SK-N-SH (cell line): ENCODE measurements around the gene RFX4. TPM values are rescaled to one million over a fixed set of nuclear protein-coding genes. Genes with fewer than 3 reads are reported as not detected.

ENCODE experiments used
- CTCF ChIA-PET: fragments of 300-600, 350-600 bp; formaldehyde crosslinking; extraction: SDS; loops from one replicate; lab custom pipeline; 2021; lab: Yijun Ruan, JAX
- POLR2A ChIA-PET: fragments of 350-600 bp; sonication (Branson Sonifier 250); formaldehyde crosslinking; extraction: SDS; loops from one replicate; lab custom pipeline; 2020; ENCODE audit warnings: antibody characterized with exemption, inconsistent platforms; lab: Yijun Ruan, JAX
- DNase-seq: peaks from one replicate; pipeline ENCODE4 v3.0.0; 2012
- H2AFZ ChIP-seq: fragments of 200-600 bp; sonication (generic); 2 replicates; pipeline ENCODE4 v1.8.1; 2016; ENCODE audit warnings: antibody characterized with exemption, mild to moderate bottlenecking, low read depth
- H3F3A ChIP-seq: fragments of 200-600 bp; sonication (generic); replicated peaks from 2 replicates; pipeline ENCODE3; 2016; ENCODE audit warnings: antibody characterized with exemption, mild to moderate bottlenecking; ENCODE audit not compliant: insufficient read depth
- H3K27ac ChIP-seq, 2 experiments: fragments of 200-500 bp in 1 of 2; fragments of 200-600 bp in 1 of 2; sonication (Bioruptor generic) in 1 of 2; sonication (generic), shearing (Covaris generic) in 1 of 2; 2 replicates each; pipeline versions ENCODE4 v1.5.1 to v1.6.1; 2014 to 2016; ENCODE audit warnings: low read depth in 2 of 2, inconsistent platforms in 1 of 2, low read length in 1 of 2, mild to moderate bottlenecking in 1 of 2, mixed read lengths in 1 of 2
- H3K27me3 ChIP-seq: fragments of 200-600 bp; sonication (generic), shearing (Covaris generic); 2 replicates; pipeline ENCODE4 v1.6.1; 2016; ENCODE audit warnings: mixed run types; ENCODE audit not compliant: insufficient read depth
- H3K36me3 ChIP-seq, 2 experiments: fragments of 200-500 bp in 1 of 2; fragments of 200-600 bp in 1 of 2; sonication (Bioruptor generic) in 1 of 2; sonication (generic) in 1 of 2; replicated peaks in 1 of 2; 2 replicates each; pipeline versions ENCODE3 to v1.5.1; 2014 to 2016; ENCODE audit warnings: low read length in 1 of 2, mild to moderate bottlenecking in 1 of 2; ENCODE audit not compliant: insufficient read depth in 2 of 2, control insufficient read depth in 1 of 2
- H3K4me1 ChIP-seq, 2 experiments: fragments of 200-500 bp in 1 of 2; fragments of 200-600 bp in 1 of 2; sonication (Bioruptor generic) in 1 of 2; sonication (generic), shearing (Covaris generic) in 1 of 2; 2 replicates each; pipeline versions ENCODE4 v1.5.1 to v1.6.1; 2014 to 2016; ENCODE audit warnings: low read depth in 1 of 2, low read length in 1 of 2, mixed run types in 1 of 2; ENCODE audit not compliant: insufficient read depth in 2 of 2, control insufficient read depth in 1 of 2
- H3K4me2 ChIP-seq: fragments of 200-600 bp; sonication (generic), shearing (Covaris generic); 2 replicates; pipeline ENCODE4 v1.6.1; 2017; ENCODE audit warnings: mixed run types
- H3K4me3 ChIP-seq, 2 experiments: fragments of 200-500 bp in 1 of 2; fragments of 200-600 bp in 1 of 2; sonication (Bioruptor generic) in 1 of 2; sonication (generic), shearing (Covaris generic) in 1 of 2; 2 replicates each; pipeline versions ENCODE4 v1.5.1 to v1.8.1; 2014 to 2016; ENCODE audit warnings: low read depth in 2 of 2, inconsistent platforms in 1 of 2, low read length in 1 of 2, mild to moderate bottlenecking in 1 of 2, mixed read lengths in 1 of 2, moderate library complexity in 1 of 2
- H3K79me2 ChIP-seq: fragments of 200-600 bp; sonication (generic); 2 replicates; pipeline ENCODE4 v1.8.1; 2017; ENCODE audit warnings: mild to moderate bottlenecking; ENCODE audit not compliant: insufficient read depth
- H3K9ac ChIP-seq: fragments of 200-600 bp; sonication (generic); 2 replicates; pipeline ENCODE4 v1.6.1; 2017; ENCODE audit warnings: mixed run types
- H3K9me2 ChIP-seq: fragments of 200-600 bp; sonication (generic); 2 replicates; pipeline ENCODE4 v1.6.1; 2017; ENCODE audit warnings: mixed run types
- H3K9me3 ChIP-seq: fragments of 200-600 bp; sonication (generic); 2 replicates; pipeline ENCODE4 v1.6.1; 2017; ENCODE audit warnings: mixed run types, mild to moderate bottlenecking, moderate library complexity
- H4K20me1 ChIP-seq: fragments of 200-600 bp; sonication (generic); 2 replicates; pipeline ENCODE4 v1.6.1; 2017; ENCODE audit warnings: mild to moderate bottlenecking, mixed run types; ENCODE audit not compliant: insufficient read depth
- EP300 ChIP-seq, 2 experiments: IDR thresholded peaks; 2 replicates each; pipeline versions ENCODE4 v1.4.0 to v1.6.1; 2012; ENCODE audit warnings: borderline replicate concordance in 1 of 2, low read depth in 1 of 2, low read length in 1 of 2
- EZH2phosphoT487 ChIP-seq: fragments of 200-600 bp; sonication (generic); IDR thresholded peaks from 2 replicates; pipeline ENCODE4 v1.6.1; 2017; ENCODE audit warnings: low read depth, mixed run types, mild to moderate bottlenecking, antibody characterized with exemption, moderate library complexity, borderline replicate concordance
- FOXJ3 ChIP-seq: sonication (generic); formaldehyde crosslinking; IDR thresholded peaks from 2 replicates; pipeline ENCODE4 v1.5.1; 2020; ENCODE audit warnings: mild to moderate bottlenecking, missing genetic modification reagents
- FOXM1 ChIP-seq: IDR thresholded peaks from 2 replicates; pipeline ENCODE4 v1.4.0; 2012; ENCODE audit warnings: low read depth, mild to moderate bottlenecking
- JUND ChIP-seq: IDR thresholded peaks from 2 replicates; pipeline ENCODE4 v1.4.0; 2012
- MEF2A ChIP-seq: IDR thresholded peaks from 2 replicates; pipeline ENCODE4 v1.4.0; 2012; ENCODE audit warnings: low read depth, borderline replicate concordance
- MXI1 ChIP-seq: IDR thresholded peaks from 2 replicates; pipeline ENCODE4 v1.6.1; 2012; ENCODE audit warnings: mild to moderate bottlenecking, low read depth, low read length, improper control_type of control experiment
- POLR2AphosphoS5 ChIP-seq: IDR thresholded peaks from 2 replicates; pipeline ENCODE4 v1.6.1; 2012; ENCODE audit warnings: low read depth, low read length
- RCOR1 ChIP-seq: fragments of 150-350 bp; IDR thresholded peaks from 2 replicates; pipeline ENCODE4 v1.6.1; 2017; ENCODE audit warnings: antibody characterized with exemption, low read length
- RFX5 ChIP-seq: IDR thresholded peaks from 2 replicates; pipeline ENCODE4 v1.6.1; 2012; ENCODE audit warnings: mild to moderate bottlenecking, improper control_type of control experiment, low read length
- RXRA ChIP-seq: IDR thresholded peaks from 2 replicates; pipeline ENCODE4 v1.4.0; 2012; ENCODE audit warnings: low read depth, mild to moderate bottlenecking, borderline replicate concordance
- SIN3A ChIP-seq: IDR thresholded peaks from 2 replicates; pipeline ENCODE4 v1.6.1; 2012; ENCODE audit warnings: low read depth, mild to moderate bottlenecking, low read length, moderate library complexity, borderline replicate concordance
- SMC3 ChIP-seq: IDR thresholded peaks from 2 replicates; pipeline ENCODE4 v1.6.1; 2012; ENCODE audit warnings: low read depth, low read length, improper control_type of control experiment
- TAF1 ChIP-seq: IDR thresholded peaks from 2 replicates; pipeline ENCODE4 v1.6.1; 2012; ENCODE audit warnings: low read depth, mild to moderate bottlenecking, low read length, moderate library complexity, borderline replicate concordance
- TCF12 ChIP-seq: IDR thresholded peaks from 2 replicates; pipeline ENCODE4 v1.4.0; 2012
- TEAD4 ChIP-seq: IDR thresholded peaks from 2 replicates; pipeline ENCODE4 v1.4.0; 2012; ENCODE audit warnings: mild to moderate bottlenecking, borderline replicate concordance; ENCODE audit not compliant: insufficient read depth
- YY1 ChIP-seq: IDR thresholded peaks from 2 replicates; pipeline ENCODE4 v1.4.0; 2012; ENCODE audit warnings: low read depth, mild to moderate bottlenecking
- WGBS: methylation state at CpG from one replicate; pipeline ENCODE4 v1.1.6; 2017; ENCODE audit warnings: low lambda C conversion rate; 5-methylcytosine and 5-hydroxymethylcytosine counted together
- polyA plus RNA-seq, 3 experiments: library from polyadenylated mRNA; depleted of rRNA; stranded (reverse); fragments of >200 nt; gene quantifications; 2 replicates each; pipeline ENCODE4 v1.2.3, GENCODE V29; 2012
- TF ChIP-seq, protein P1 (sequence below): fragments of 150-350 bp; IDR thresholded peaks from 2 replicates; pipeline ENCODE4 v1.6.1; 2016; ENCODE audit warnings: mild to moderate bottlenecking, low read depth, low read length
- TF ChIP-seq, protein P2 (sequence below): fragments of 200-600 bp; sonication (generic); IDR thresholded peaks from 2 replicates; pipeline ENCODE4 v1.6.1; 2017; ENCODE audit warnings: antibody characterized with exemption, mild to moderate bottlenecking, moderate library complexity
- TF ChIP-seq, protein P3 (sequence below): IDR thresholded peaks from 2 replicates; pipeline ENCODE4 v1.6.1; 2012; ENCODE audit warnings: mild to moderate bottlenecking, low read depth, low read length, moderate library complexity

Gene RFX4
- polyA plus RNA-seq, 1 of the 3 experiments (the other 2 are of a cell fraction) = not detected

DNA sequence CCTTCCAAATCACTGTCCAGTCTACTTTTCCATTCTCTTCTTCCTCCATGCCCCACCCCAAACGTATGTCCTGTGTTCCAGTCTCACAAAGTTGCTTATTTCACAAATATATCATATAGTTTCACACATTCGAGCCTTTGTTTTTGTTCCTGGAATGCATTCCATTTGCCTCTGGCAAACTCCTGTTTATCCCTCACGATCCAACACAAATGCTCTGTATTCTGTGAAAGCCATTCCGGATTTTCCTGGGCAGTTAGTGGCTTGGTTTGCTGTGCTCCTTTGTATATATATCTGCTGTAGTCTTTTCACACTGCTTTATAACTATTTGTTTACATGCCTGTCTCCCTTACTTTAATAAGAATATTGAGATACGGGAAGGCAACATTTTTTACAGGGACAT is 200.7 kb downstream of the RFX4 start:
- Histone ChIP-seq H3K9ac (no peak overlapping the region), H3K9me3 (no peaks in the 10 kb centered on the region), H3K79me2 (peaks cover 49% of the 10 kb centered on the region), H3K9me2 (no peaks in the 10 kb centered on the region), H3K4me2 (no peak overlapping the region), H3K4me3 (no peak overlapping the region), H3K4me1 (peaks cover 4 to 6% of the 10 kb centered on the region in 2 experiments; a peak in 3 of 4 replicates), H4K20me1 (peaks cover 10% of the 10 kb centered on the region; the same call in 1 of the 2 replicates), H2AFZ (no peak overlapping the region), H3F3A (peaks cover 10% of the 10 kb centered on the region), H3K27me3 (no peaks in the 10 kb centered on the region), H3K36me3 (peaks cover 16 to 17% of the 10 kb centered on the region in 2 experiments), H3K27ac (no peak overlapping the region)
- ChIA-PET CTCF (no interaction called here), POLR2A (no interaction called here)
- WGBS = 89% methylated on average over 5 of the region's 5 CpGs
- TF ChIP-seq TAF1 (no peak), FOXM1 (no peak), SIN3A (no peak), RCOR1 (no peak), RFX5 (no peak), EZH2phosphoT487 (no peak), YY1 (no peak), TCF12 (no peak), POLR2AphosphoS5 (no peak), MEF2A (no peak), RXRA (no peak), SMC3 (no peak), JUND (no peak), EP300 (IDR thresholded peaks at IDR 0.05; ENCODE audit: borderline replicate concordance in 1 of 2, low read depth in 1 of 2, low read length in 1 of 2) (no peak), FOXJ3 (CRISPR knock-in tag) (no peak), MXI1 (no peak), TEAD4 (no peak)
- TF ChIP-seq, protein P1, sequence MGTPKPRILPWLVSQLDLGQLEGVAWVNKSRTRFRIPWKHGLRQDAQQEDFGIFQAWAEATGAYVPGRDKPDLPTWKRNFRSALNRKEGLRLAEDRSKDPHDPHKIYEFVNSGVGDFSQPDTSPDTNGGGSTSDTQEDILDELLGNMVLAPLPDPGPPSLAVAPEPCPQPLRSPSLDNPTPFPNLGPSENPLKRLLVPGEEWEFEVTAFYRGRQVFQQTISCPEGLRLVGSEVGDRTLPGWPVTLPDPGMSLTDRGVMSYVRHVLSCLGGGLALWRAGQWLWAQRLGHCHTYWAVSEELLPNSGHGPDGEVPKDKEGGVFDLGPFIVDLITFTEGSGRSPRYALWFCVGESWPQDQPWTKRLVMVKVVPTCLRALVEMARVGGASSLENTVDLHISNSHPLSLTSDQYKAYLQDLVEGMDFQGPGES = no peak
- TF ChIP-seq, protein P2, sequence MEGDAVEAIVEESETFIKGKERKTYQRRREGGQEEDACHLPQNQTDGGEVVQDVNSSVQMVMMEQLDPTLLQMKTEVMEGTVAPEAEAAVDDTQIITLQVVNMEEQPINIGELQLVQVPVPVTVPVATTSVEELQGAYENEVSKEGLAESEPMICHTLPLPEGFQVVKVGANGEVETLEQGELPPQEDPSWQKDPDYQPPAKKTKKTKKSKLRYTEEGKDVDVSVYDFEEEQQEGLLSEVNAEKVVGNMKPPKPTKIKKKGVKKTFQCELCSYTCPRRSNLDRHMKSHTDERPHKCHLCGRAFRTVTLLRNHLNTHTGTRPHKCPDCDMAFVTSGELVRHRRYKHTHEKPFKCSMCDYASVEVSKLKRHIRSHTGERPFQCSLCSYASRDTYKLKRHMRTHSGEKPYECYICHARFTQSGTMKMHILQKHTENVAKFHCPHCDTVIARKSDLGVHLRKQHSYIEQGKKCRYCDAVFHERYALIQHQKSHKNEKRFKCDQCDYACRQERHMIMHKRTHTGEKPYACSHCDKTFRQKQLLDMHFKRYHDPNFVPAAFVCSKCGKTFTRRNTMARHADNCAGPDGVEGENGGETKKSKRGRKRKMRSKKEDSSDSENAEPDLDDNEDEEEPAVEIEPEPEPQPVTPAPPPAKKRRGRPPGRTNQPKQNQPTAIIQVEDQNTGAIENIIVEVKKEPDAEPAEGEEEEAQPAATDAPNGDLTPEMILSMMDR = no peak
- TF ChIP-seq, protein P3, sequence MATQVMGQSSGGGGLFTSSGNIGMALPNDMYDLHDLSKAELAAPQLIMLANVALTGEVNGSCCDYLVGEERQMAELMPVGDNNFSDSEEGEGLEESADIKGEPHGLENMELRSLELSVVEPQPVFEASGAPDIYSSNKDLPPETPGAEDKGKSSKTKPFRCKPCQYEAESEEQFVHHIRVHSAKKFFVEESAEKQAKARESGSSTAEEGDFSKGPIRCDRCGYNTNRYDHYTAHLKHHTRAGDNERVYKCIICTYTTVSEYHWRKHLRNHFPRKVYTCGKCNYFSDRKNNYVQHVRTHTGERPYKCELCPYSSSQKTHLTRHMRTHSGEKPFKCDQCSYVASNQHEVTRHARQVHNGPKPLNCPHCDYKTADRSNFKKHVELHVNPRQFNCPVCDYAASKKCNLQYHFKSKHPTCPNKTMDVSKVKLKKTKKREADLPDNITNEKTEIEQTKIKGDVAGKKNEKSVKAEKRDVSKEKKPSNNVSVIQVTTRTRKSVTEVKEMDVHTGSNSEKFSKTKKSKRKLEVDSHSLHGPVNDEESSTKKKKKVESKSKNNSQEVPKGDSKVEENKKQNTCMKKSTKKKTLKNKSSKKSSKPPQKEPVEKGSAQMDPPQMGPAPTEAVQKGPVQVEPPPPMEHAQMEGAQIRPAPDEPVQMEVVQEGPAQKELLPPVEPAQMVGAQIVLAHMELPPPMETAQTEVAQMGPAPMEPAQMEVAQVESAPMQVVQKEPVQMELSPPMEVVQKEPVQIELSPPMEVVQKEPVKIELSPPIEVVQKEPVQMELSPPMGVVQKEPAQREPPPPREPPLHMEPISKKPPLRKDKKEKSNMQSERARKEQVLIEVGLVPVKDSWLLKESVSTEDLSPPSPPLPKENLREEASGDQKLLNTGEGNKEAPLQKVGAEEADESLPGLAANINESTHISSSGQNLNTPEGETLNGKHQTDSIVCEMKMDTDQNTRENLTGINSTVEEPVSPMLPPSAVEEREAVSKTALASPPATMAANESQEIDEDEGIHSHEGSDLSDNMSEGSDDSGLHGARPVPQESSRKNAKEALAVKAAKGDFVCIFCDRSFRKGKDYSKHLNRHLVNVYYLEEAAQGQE = no peak
- no peak for DNase-seq
